HEK293 (cell line): ENCODE results near the gene MRS2.

ENCODE experiments used
- CTCF ChIA-PET: fragments of 350-600 bp; formaldehyde crosslinking; extraction: SDS; loops from one replicate; lab custom pipeline; 2021; ENCODE audit warnings: antibody characterized with exemption; lab: Yijun Ruan, JAX
- POLR2A ChIA-PET: fragments of 300-600 bp; formaldehyde crosslinking; extraction: SDS; loops from one replicate; lab custom pipeline; 2020; ENCODE audit warnings: antibody characterized with exemption, inconsistent platforms; lab: Yijun Ruan, JAX
- H3K27ac ChIP-seq: fragments of 200-500 bp; sonication (Bioruptor generic); 2 replicates; pipeline ENCODE4 v1.5.1; 2014; ENCODE audit warnings: low read depth, low read length, control low read depth, inconsistent platforms; ENCODE audit errors: extremely low read depth
- H3K36me3 ChIP-seq, 2 experiments: fragments of 200-500 bp in 1 of 2; sonication (Bioruptor generic) in 1 of 2; 1 replicate in 1 of 2; 2 replicates in 1 of 2; pipeline ENCODE4 v1.5.1; 2014 to 2017; ENCODE audit warnings: inconsistent platforms in 2 of 2, low read length in 2 of 2; ENCODE audit not compliant: control insufficient read depth in 2 of 2, insufficient read depth in 1 of 2
- H3K4me1 ChIP-seq: fragments of 200-500 bp; sonication (Bioruptor generic); 2 replicates; pipeline ENCODE4 v1.5.1; 2014; ENCODE audit warnings: mild to moderate bottlenecking, low read length, inconsistent platforms; ENCODE audit not compliant: control insufficient read depth, insufficient read depth
- H3K4me3 ChIP-seq: 2 replicates; pipeline ENCODE4 v1.5.1; 2011; ENCODE audit warnings: low read depth, mild to moderate bottlenecking, control low read depth, low read length, moderate library complexity
- H3K9me3 ChIP-seq: fragments of 200-500 bp; sonication (Bioruptor generic); 2 replicates; pipeline ENCODE4 v1.5.1; 2014; ENCODE audit warnings: low read depth, low read length, inconsistent platforms; ENCODE audit not compliant: control insufficient read depth, insufficient read depth
- BCL6B ChIP-seq: fragments of 450-650 bp; formaldehyde crosslinking; IDR thresholded peaks from 2 replicates; pipeline ENCODE4 v1.5.1; 2017; ENCODE audit warnings: missing biosample characterization, missing genetic modification characterization
- GFI1B ChIP-seq: fragments of 450-650 bp; formaldehyde crosslinking; IDR thresholded peaks from 2 replicates; pipeline ENCODE4 v1.5.1; 2016; ENCODE audit warnings: missing biosample characterization, missing genetic modification characterization
- GLIS2 ChIP-seq: fragments of 450-650 bp; formaldehyde crosslinking; IDR thresholded peaks from 2 replicates; pipeline ENCODE4 v1.5.1; 2016; ENCODE audit warnings: missing biosample characterization, missing genetic modification characterization
- INSM2 ChIP-seq: fragments of 450-650 bp; formaldehyde crosslinking; IDR thresholded peaks from 2 replicates; pipeline ENCODE4 v1.5.1; 2016; ENCODE audit warnings: missing biosample characterization, missing genetic modification characterization
- KLF10 ChIP-seq: fragments of 450-650 bp; IDR thresholded peaks from 2 replicates; pipeline ENCODE4 v1.5.1; 2018; ENCODE audit warnings: missing biosample characterization, mild to moderate bottlenecking, missing genetic modification characterization
- ZBTB44 ChIP-seq: fragments of 450-650 bp; IDR thresholded peaks from 2 replicates; pipeline ENCODE4 v1.5.1; 2018; ENCODE audit warnings: missing biosample characterization, mild to moderate bottlenecking, missing genetic modification characterization
- ZNF114 ChIP-seq: fragments of 450-650 bp; formaldehyde crosslinking; IDR thresholded peaks from 2 replicates; pipeline ENCODE4 v1.5.0; 2017; ENCODE audit warnings: missing biosample characterization, missing genetic modification characterization
- ZNF175 ChIP-seq: fragments of 450-650 bp; formaldehyde crosslinking; IDR thresholded peaks from 2 replicates; pipeline ENCODE4 v1.5.1; 2016; ENCODE audit warnings: missing biosample characterization, missing genetic modification characterization
- ZNF184 ChIP-seq: fragments of 450-650 bp; IDR thresholded peaks from 2 replicates; pipeline ENCODE4 v1.5.1; 2018; ENCODE audit warnings: missing biosample characterization, mild to moderate bottlenecking, missing genetic modification characterization
- ZNF221 ChIP-seq: fragments of 450-650 bp; formaldehyde crosslinking; IDR thresholded peaks from 2 replicates; pipeline ENCODE4 v1.5.1; 2017; ENCODE audit warnings: missing biosample characterization, missing genetic modification characterization, borderline replicate concordance
- ZNF280D ChIP-seq: fragments of 450-650 bp; formaldehyde crosslinking; IDR thresholded peaks from 2 replicates; pipeline ENCODE4 v1.5.1; 2016; ENCODE audit warnings: missing biosample characterization, missing genetic modification characterization
- ZNF341 ChIP-seq: fragments of 450-650 bp; formaldehyde crosslinking; IDR thresholded peaks from 2 replicates; pipeline ENCODE4; 2016; ENCODE audit warnings: low read depth, missing biosample characterization, missing genetic modification characterization
- ZNF354C ChIP-seq: fragments of 450-650 bp; formaldehyde crosslinking; IDR thresholded peaks from 2 replicates; pipeline ENCODE4 v1.5.1; 2016; ENCODE audit warnings: missing biosample characterization, missing genetic modification characterization, low read depth, borderline replicate concordance
- ZNF513 ChIP-seq: fragments of 450-650 bp; IDR thresholded peaks from 2 replicates; pipeline ENCODE4 v1.5.1; 2018; ENCODE audit warnings: missing biosample characterization, missing genetic modification characterization
- ZNF654 ChIP-seq: fragments of 450-650 bp; formaldehyde crosslinking; IDR thresholded peaks from 2 replicates; pipeline ENCODE4 v1.5.1; 2016; ENCODE audit warnings: low read depth, missing biosample characterization, missing genetic modification characterization
- ZNF791 ChIP-seq: fragments of 450-650 bp; formaldehyde crosslinking; IDR thresholded peaks from 2 replicates; pipeline ENCODE4 v1.5.1; 2016; ENCODE audit warnings: missing biosample characterization, missing genetic modification characterization
- ZSCAN18 ChIP-seq: fragments of 450-650 bp; formaldehyde crosslinking; IDR thresholded peaks from 2 replicates; pipeline ENCODE4 v1.5.1; 2016; ENCODE audit warnings: missing biosample characterization, missing genetic modification characterization

Gene MRS2

GRCh38 chr6:24445704-24446103 lies 43.0 kb downstream of the MRS2 start:
- no peaks in the 10 kb centered on the region for H3K9me3 ChIP-seq
- H3K4me3 ChIP-seq, result no peak overlapping the region
- POLR2A ChIA-PET, result no interaction called here
- TF ChIP-seq GFI1B (tag by site-specific recombination) (no peak), ZNF280D (tag by site-specific recombination) (no peak), BCL6B (tag by site-specific recombination) (no peak), ZSCAN18 (tag by site-specific recombination) (no peak), ZNF791 (tag by site-specific recombination) (no peak), ZNF114 (tag by site-specific recombination) (no peak), ZBTB44 (tag by site-specific recombination) (no peak), ZNF513 (tag by site-specific recombination) (no peak), GLIS2 (tag by site-specific recombination) (no peak), KLF10 (no peak), ZNF354C (tag by site-specific recombination) (no peak), ZNF175 (no peak), ZNF341 (tag by site-specific recombination) (no peak), ZNF184 (tag by site-specific recombination) (no peak), ZNF221 (tag by site-specific recombination) (no peak), INSM2 (tag by site-specific recombination) (no peak), ZNF654 (tag by site-specific recombination) (no peak)
- H3K4me1 ChIP-seq, result no peaks in the 10 kb centered on the region
- CTCF ChIA-PET, result interaction anchor here (1.9 kb wide), 1 partner anchor 15 kb away, joined by 5 read pairs; no protein-coding TSS in a partner anchor
- no peaks in the 10 kb centered on the region for H3K36me3 ChIP-seq
- no peak overlapping the region for H3K27ac ChIP-seq
